ENCODE measurements around the gene SIMC1. TPM values are rescaled to one million over a fixed set of nuclear protein-coding genes. Genes with fewer than 3 reads are reported as not detected.
"Not testable (repeated sequence)": the region's sequence is repeated elsewhere in the genome, so short reads cannot be mapped to it uniquely, and the experiment has no call there.

Gene SIMC1
- 9.8 TPM for total RNA-seq

DNA sequence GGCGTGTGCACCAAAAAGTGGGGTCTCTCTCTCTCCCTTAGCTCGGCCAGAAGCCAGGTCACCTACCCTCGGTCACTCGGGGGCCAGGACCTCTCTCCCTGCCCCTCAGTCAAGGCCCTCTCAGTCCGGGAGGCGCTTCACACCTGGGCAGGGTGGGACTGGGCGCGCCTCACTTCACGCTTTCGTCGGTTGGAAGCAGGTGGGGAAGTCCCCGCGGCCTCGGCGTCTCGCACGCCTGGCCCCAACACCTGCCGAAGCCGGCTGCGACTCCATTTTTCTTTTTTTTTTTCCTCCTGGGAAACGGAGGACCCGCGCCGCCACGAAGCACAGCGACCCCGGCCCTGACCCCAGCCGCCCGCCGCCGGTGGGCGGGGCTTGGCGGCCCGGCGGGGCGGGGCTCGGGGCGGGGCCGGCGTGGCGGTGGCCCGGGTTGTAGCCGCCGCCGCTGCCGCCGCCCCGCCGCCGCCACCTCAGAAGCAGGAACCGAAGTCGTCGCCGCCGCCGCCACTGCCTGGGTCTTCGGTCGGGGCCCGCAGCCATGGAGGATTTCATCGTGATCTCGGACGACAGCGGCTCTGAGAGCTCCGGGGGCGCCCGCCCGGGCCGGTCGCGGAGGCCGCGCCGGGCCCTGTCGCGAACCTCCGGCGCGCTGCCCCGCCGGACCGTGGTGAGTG, at the start of gene SIMC1:
Gene SIMC1, plus strand, starts transcription at position 454 of the 674 bp plus-strand sequence. Its CDS starts 85 bp downstream, at position 539.
- not testable (repeated sequence) for FAIRE-seq
- peak; percentile 65 to 71 for DNase-seq (ENCODE audit: low spot score in 2 of 2)

DNA sequence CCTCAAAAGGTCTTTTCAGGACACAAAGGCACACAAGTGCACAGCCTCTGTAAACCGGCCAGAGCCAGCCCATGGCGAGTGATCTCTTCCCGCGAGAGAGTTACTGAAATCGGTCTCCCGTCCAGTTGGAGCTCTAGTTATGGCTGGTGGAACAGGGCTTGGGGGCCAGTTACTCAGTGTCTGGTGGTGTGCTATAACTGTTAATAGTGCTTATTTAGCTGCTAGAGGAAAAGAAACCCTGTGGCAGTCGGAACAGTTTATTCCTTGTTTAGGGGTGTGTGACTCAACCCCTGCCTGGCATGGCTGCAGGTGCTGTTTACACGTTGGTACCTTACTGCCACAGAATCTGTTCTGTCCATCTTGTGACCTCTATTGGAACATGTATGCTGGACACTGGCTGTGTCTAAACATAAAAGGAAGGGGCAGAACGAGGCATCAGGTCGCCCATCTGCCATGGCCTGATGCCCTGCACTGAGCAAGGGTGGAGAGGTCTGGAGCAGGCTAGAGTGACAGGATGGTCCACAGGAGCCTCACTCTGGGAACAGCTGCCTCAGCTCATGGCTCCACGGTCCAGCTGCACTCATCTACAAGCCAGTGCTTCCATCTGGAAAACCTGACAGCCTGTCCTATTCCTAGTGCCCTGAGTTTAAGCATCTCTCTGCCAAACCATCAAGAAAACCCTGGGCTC, 49.6 kb upstream of the SIMC1 start:
- FAIRE-seq (no peak), DNase-seq (ENCODE audit: low spot score in 2 of 2) (no peak)

DNA sequence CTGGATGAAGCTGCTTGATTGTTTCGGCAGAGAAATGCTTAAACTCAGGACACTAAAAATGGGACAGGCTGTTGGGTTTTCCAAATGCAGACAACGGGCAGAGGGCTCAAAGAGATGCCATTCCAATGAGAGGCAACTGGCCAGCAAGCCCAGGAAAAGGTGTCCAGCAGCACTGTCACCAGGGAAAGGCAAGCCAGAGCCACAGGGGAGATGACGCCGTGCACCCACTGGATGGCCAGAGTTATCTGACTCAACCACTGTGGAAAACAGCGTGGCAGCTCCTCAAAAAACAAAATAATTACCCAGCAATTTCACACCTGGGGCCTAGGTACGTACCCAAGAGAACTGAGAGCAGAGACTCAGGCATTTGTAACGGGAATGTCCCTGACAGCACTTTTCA, 48.4 kb upstream of the SIMC1 start:
- DNase-seq (ENCODE audit: low spot score in 2 of 2): no peak
- no peak for FAIRE-seq

- FAIRE-seq (no peak), DNase-seq (ENCODE audit: low spot score in 2 of 2) (no peak)
Measured at GRCh38 chr5:176190886-176191755, 47.1 kb upstream of the SIMC1 start.

GRCh38 chr5:176192094-176192721, 46.0 kb upstream of the SIMC1 start:
- no peak for DNase-seq (ENCODE audit: low spot score in 2 of 2)

DNA sequence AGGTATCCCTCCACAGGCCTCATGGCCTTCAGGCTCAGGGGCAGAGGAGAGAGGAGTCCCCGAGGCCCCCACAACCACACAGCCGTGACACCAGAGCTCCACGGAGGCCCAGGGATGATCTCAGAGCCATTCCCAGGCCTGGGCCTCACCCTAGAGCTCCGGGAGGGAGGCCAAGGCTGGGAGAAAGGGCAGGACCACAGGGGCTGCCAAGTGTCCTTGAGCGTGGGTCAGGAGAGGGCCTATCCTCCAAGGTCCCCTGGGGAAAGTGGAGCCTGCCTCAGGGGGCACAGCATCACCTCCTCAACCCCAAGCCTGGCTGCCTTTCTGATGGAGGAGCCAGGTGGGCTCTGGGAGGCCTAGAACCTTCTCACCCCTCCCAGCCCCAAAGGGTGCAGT, 45.5 kb upstream of the SIMC1 start:
- not testable (repeated sequence) for FAIRE-seq; DNase-seq (ENCODE audit: low spot score in 2 of 2)

More at GRCh38 chr5:176192094-176192721, 46.0 kb upstream of the SIMC1 start:
- FAIRE-seq: no peak

- not testable (repeated sequence) for DNase-seq (ENCODE audit: low spot score in 2 of 2); FAIRE-seq
Measured at GRCh38 chr5:176193636-176194035, 44.6 kb upstream of the SIMC1 start.

- DNase-seq (ENCODE audit: low spot score in 2 of 2); FAIRE-seq: not testable (repeated sequence)
Measured at GRCh38 chr5:176194238-176195083, 43.8 kb upstream of the SIMC1 start.

DNA sequence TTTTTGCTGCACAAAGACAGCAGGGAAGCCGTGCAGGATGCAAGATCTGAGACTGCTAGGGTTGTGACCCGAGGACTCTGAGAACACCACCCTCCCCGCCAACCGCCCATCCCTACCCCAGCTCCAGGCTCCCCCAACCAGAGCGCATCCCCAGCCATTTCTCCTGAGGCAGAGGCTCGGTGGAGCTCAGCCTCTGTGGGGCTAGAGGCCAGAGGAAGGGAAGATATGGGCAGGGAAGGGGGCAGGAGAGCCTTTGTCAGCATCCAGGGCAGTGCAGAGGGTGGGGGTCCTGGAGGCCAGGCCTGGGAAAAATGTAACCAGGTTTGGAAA, 43.2 kb upstream of the SIMC1 start:
- FAIRE-seq; DNase-seq (ENCODE audit: low spot score in 2 of 2): not testable (repeated sequence)

DNA sequence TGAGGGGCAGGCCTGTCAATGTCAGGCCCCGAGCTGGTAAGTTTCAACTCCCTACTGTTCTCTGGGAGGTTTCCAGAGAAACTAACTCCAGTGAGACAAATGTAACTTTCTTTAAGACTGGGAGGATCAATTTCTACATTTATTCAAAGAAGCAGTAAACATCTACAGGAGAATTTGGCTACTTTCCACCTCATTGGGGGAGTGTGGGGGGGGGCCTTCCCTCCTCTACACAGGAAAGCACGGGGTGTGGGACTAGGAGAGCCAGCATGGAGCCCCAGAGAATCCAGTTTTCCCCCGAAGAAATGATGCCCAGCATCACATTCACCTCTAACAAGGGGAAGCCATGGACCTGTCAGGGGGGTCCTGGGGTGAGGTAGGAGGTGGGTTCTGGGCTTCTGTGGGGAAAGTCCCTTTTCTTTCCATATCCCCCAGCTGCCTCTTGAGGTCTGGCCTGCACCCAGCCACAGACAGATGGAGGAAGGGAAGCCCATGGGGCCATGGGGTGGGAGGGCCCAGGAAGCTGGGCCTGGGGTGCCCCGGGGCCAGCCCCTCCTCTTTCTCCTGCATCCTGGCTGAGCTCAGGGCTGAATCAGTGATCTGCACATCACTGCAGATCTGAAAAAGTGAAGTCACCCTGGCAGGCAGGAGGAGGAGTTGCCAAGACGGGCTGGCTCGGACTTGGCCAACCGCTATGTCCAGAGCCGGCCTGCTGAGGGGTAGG, 42.6 kb upstream of the SIMC1 start:
- not testable (repeated sequence) for DNase-seq (ENCODE audit: low spot score in 2 of 2); FAIRE-seq

DNA sequence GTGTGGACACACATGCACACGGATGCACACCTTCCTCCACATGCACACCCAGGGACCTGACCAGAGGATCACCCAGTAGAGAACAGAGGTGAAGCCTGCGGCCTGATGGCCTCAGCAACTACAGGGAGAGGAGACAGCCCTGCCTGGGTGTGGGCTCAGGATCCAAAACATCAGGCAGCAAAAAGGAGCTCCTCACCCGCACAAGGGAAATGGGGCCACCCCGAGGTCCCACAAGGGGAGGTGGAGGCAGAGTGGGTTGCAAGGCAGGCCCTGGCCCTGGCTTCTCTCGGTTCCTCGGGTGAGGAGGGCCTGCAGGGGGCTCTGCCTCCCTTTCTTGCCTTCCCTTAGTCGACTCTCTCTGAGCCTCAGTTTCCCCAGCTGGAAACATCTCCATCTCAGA, 41.4 kb upstream of the SIMC1 start:
- not testable (repeated sequence) for DNase-seq (ENCODE audit: low spot score in 2 of 2); FAIRE-seq

- not testable (repeated sequence) for DNase-seq (ENCODE audit: low spot score in 2 of 2); FAIRE-seq
Measured at GRCh38 chr5:176197234-176197858, 40.9 kb upstream of the SIMC1 start.

GRCh38 chr5:176198299-176198698, 39.9 kb upstream of the SIMC1 start:
- not testable (repeated sequence) for DNase-seq (ENCODE audit: low spot score in 2 of 2); FAIRE-seq

DNA sequence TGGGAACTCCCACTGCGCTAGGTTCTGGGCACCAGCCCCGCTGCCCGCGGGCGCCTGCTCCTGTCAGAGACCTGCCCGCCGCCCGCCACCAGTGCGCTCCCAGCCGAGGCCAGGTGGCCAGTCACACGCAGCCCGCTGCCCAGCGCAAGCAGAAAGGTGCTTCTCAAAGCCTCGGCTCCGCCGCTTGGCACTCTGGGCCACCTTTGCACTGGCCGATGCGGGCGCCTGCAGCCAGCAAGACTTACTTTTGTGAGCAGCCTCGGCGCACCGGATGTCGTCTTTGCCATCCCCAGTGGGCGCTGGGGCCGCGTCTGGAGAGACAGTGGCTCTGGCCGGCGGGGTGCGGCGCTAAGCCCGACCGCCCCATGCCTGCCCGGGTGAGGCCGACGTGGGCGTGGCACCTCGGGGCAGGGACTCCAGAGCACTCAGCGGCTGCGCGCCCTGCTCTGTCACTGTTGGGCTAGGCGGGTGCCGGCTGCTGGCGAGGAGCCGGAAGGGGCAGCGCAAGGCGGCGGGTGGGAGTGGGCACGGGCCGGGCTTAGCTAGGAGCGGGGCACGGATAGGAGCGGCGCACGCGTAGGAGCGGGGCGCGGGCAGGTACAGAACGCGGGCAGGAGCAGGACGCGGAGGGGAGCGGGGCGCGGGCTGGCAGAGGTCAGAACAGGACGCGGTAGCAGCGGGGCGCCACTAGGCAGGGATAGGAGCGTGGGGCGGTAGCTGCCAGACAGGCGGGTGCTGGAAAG, 39.1 kb upstream of the SIMC1 start:
- not testable (repeated sequence) for DNase-seq (ENCODE audit: low spot score in 2 of 2); FAIRE-seq

DNA sequence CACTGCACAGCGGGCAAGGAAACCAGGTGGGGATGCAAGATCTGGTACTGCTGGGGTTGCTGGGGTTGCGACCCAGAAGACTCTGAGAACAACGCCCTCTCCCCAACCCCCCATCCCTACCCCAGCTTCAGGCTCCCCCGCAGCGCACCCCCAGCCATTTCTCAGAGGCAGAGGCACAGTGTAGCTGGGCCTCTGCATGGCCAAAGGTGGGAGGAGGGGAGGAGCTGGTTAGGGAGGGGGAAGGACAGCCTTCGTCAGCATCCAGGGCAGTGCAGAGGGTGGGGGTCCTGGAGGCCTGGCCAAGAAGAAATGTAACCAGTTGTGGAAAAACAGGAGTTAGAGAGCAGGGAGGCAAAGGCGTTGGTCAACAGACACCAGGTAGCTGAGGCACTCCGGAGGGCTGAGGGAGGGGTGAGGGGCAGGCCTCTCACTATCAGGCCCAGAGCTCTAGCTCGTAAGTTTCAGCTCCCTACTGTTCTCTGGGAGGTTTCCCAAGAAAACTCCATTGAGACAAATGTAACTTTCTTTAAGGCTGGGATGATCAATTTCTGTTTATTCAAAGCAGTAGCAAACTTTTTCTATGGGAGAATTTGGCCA, 38.3 kb upstream of the SIMC1 start:
- not testable (repeated sequence) for FAIRE-seq; DNase-seq (ENCODE audit: low spot score in 2 of 2)

- FAIRE-seq: no peak
Measured at GRCh38 chr5:176201811-176202210, 36.4 kb upstream of the SIMC1 start.

GRCh38 chr5:176203086-176203485, 35.1 kb upstream of the SIMC1 start:
- FAIRE-seq (no peak), DNase-seq (ENCODE audit: low spot score in 2 of 2) (no peak)

More at GRCh38 chr5:176201811-176202210, 36.4 kb upstream of the SIMC1 start:
- DNase-seq (ENCODE audit: low spot score in 2 of 2): no peak
